Natural killer cell (primary cell): Measurements from ENCODE around the gene PAX6. TPM values are rescaled to one million over a fixed set of nuclear protein-coding genes. Genes with fewer than 3 reads are reported as not detected.

Experiments
- ATAC-seq, 3 donors: fragments of 150-1000 bp in 2 of 3; fragments of 200-7000 bp in 1 of 3; cut with Tn5 transposase; 1 replicate in 1 of 3; 2 replicates in 2 of 3; pipeline ENCODE4 v1.10.0; 2021; ENCODE audit warnings: mild to moderate bottlenecking in 2 of 3, moderate library complexity in 2 of 3
- DNase-seq, 2 donors: peaks; one replicate each; pipeline versions ENCODE4 v3.0.0 to v3.0.0-alpha.2; 2013 to 2021; ENCODE audit warnings: mixed read lengths in 1 of 2
- H3K27ac ChIP-seq: one replicate; pipeline ENCODE4 v1.5.1; 2013; ENCODE audit warnings: mild to moderate bottlenecking, low read length
- H3K27me3 ChIP-seq: one replicate; pipeline ENCODE4 v1.6.1; 2013; ENCODE audit warnings: low read length; ENCODE audit not compliant: control insufficient read depth, insufficient read depth
- H3K36me3 ChIP-seq: one replicate; pipeline ENCODE4 v1.6.1; 2013; ENCODE audit warnings: low read length; ENCODE audit not compliant: control insufficient read depth, insufficient read depth
- H3K4me1 ChIP-seq: one replicate; pipeline ENCODE4 v1.6.1; 2013; ENCODE audit warnings: low read length; ENCODE audit not compliant: control insufficient read depth, insufficient read depth
- H3K4me3 ChIP-seq: one replicate; pipeline ENCODE4 v1.5.1; 2013; ENCODE audit warnings: low read length
- H3K9me3 ChIP-seq: one replicate; pipeline ENCODE4 v1.6.1; 2013; ENCODE audit warnings: low read length; ENCODE audit not compliant: control insufficient read depth, insufficient read depth
- H3K27ac Mint-ChIP-seq, 2 donors: one replicate each; pipeline ENCODE4 v1.8.0; 2022; ENCODE audit warnings: mild to moderate bottlenecking in 2 of 2, mixed read lengths in 2 of 2, moderate library complexity in 1 of 2
- H3K27me3 Mint-ChIP-seq, 2 donors: one replicate each; pipeline ENCODE4 v1.8.0; 2022; ENCODE audit warnings: low read depth in 2 of 2, mixed read lengths in 2 of 2
- H3K36me3 Mint-ChIP-seq: one replicate; pipeline ENCODE4 v1.8.0; 2022; ENCODE audit warnings: mixed read lengths
- H3K4me1 Mint-ChIP-seq, 2 donors: one replicate each; pipeline ENCODE4 v1.8.0; 2022; ENCODE audit warnings: mixed read lengths in 2 of 2
- H3K4me3 Mint-ChIP-seq: one replicate; pipeline ENCODE4 v1.8.0; 2022; ENCODE audit warnings: mild to moderate bottlenecking, moderate library complexity, mixed read lengths
- H3K9me3 Mint-ChIP-seq, 2 donors: one replicate each; pipeline ENCODE4 v1.8.0; 2022; ENCODE audit warnings: mixed read lengths in 2 of 2
- CTCF ChIP-seq: fragments of 200-600 bp; IDR thresholded peaks from one replicate; pipeline ENCODE4 v1.8.0; 2022; ENCODE audit warnings: antibody characterized with exemption
- WGBS: methylation state at CpG from one replicate; pipeline ENCODE4 v1.1.7; 2013; ENCODE audit warnings: missing lambda C conversion rate; ENCODE audit not compliant: insufficient coverage; 5-methylcytosine and 5-hydroxymethylcytosine counted together
- intact Hi-C: fragments of 100-400 bp; cut with micrococcal nuclease; formaldehyde crosslinking; loops from one replicate; pipeline ENCODE4 v1.14.2; 2022
- total RNA-seq, 4 donors: library from RNA; stranded (reverse); fragments of 120-200 nt in 1 of 4; gene quantifications; one replicate each; pipeline versions ENCODE4 v1.2.3 to v1.2.4, GENCODE V29; 2013 to 2022

Gene PAX6
- total RNA-seq, 3 donors from 2014 or later (not counting 1 experiment from before 2014, with no cell fraction given) = not detected

GRCh38 chr11:31780480-31780971, 30.6 kb downstream of the PAX6 start:
- intact Hi-C loops = no loop called here
- Histone ChIP-seq H3K4me1 (no peaks in the 10 kb centered on the region), H3K4me3 (no peak overlapping the region), H3K27ac (no peak overlapping the region), H3K9me3 (no peaks in the 10 kb centered on the region), H3K36me3 (no peaks in the 10 kb centered on the region), H3K27me3 (no peaks in the 10 kb centered on the region)
- no peaks in the 10 kb centered on the region for H3K4me1 Mint-ChIP-seq
- DNase-seq = no peak
- H3K27ac Mint-ChIP-seq = no peak overlapping the region
- no peak overlapping the region for H3K4me3 Mint-ChIP-seq
- ATAC-seq = no peak
- WGBS = 91% methylated on average over 5 of the region's 5 CpGs
- no peaks in the 10 kb centered on the region for H3K9me3 Mint-ChIP-seq
- no peak for TF ChIP-seq CTCF
- H3K27me3 Mint-ChIP-seq = no peaks in the 10 kb centered on the region
- H3K36me3 Mint-ChIP-seq = no peaks in the 10 kb centered on the region

- DNase-seq (no peak), ATAC-seq (no peak)
- no peak overlapping the region for H3K4me3 Mint-ChIP-seq
- no peak overlapping the region for H3K27ac Mint-ChIP-seq
- no peaks in the 10 kb centered on the region for H3K4me1 Mint-ChIP-seq
- no peaks in the 10 kb centered on the region for H3K36me3 ChIP-seq
- no peaks in the 10 kb centered on the region for H3K27me3 ChIP-seq
- no peaks in the 10 kb centered on the region for H3K4me1 ChIP-seq
- no peaks in the 10 kb centered on the region for H3K9me3 ChIP-seq
- H3K4me3 ChIP-seq = no peak overlapping the region
- no peaks in the 10 kb centered on the region for H3K9me3 Mint-ChIP-seq
- H3K27me3 Mint-ChIP-seq = no peaks in the 10 kb centered on the region
- H3K27ac ChIP-seq = no peak overlapping the region
- H3K36me3 Mint-ChIP-seq = no peaks in the 10 kb centered on the region
- intact Hi-C loops = no loop called here
- WGBS = 98% methylated on average over 4 of the region's 4 CpGs
- no peak for TF ChIP-seq CTCF
Measured at GRCh38 chr11:31780078-31780477, 31.0 kb downstream of the PAX6 start.

GRCh38 chr11:31779374-31779791, 31.7 kb downstream of the PAX6 start:
- Histone ChIP-seq H3K27me3 (no peaks in the 10 kb centered on the region), H3K9me3 (no peaks in the 10 kb centered on the region), H3K27ac (no peak overlapping the region), H3K4me3 (no peak overlapping the region), H3K4me1 (no peaks in the 10 kb centered on the region), H3K36me3 (no peaks in the 10 kb centered on the region)
- H3K9me3 Mint-ChIP-seq = no peaks in the 10 kb centered on the region
- H3K36me3 Mint-ChIP-seq = no peaks in the 10 kb centered on the region
- no peak for TF ChIP-seq CTCF
- H3K4me3 Mint-ChIP-seq = no peak overlapping the region
- WGBS = 92% methylated on average over 6 of the region's 6 CpGs
- ATAC-seq = no peak
- H3K27ac Mint-ChIP-seq = no peak overlapping the region
- no peaks in the 10 kb centered on the region for H3K4me1 Mint-ChIP-seq
- no peak for DNase-seq
- H3K27me3 Mint-ChIP-seq = no peaks in the 10 kb centered on the region
- intact Hi-C loops = no loop called here

- H3K4me1 Mint-ChIP-seq = no peaks in the 10 kb centered on the region
Measured at GRCh38 chr11:31772412-31772811, 38.7 kb downstream of the PAX6 start.

More at GRCh38 chr11:31772412-31772811, 38.7 kb downstream of the PAX6 start:
- Mint-ChIP-seq H3K9me3 (no peaks in the 10 kb centered on the region), H3K4me3 (no peak overlapping the region), H3K36me3 (no peaks in the 10 kb centered on the region), H3K27me3 (no peaks in the 10 kb centered on the region), H3K27ac (no peak overlapping the region)
- Histone ChIP-seq H3K27ac (no peak overlapping the region), H3K27me3 (no peaks in the 10 kb centered on the region), H3K9me3 (no peaks in the 10 kb centered on the region), H3K4me3 (no peak overlapping the region), H3K36me3 (no peaks in the 10 kb centered on the region), H3K4me1 (no peaks in the 10 kb centered on the region)
- no peak for ATAC-seq
- no peak for TF ChIP-seq CTCF
- DNase-seq = no peak
- 100% methylated on average over 2 of the region's 2 CpGs for WGBS
- intact Hi-C loops = no loop called here
